ENCODE results near the gene RAC3.

GRCh38 chr17:82060614-82061013 lies 29.1 kb downstream of the RAC3 start:
- TF ChIP-seq POLR2A (IDR thresholded peaks at IDR 0.05), result no peak
- TF ChIP-seq, protein P1, sequence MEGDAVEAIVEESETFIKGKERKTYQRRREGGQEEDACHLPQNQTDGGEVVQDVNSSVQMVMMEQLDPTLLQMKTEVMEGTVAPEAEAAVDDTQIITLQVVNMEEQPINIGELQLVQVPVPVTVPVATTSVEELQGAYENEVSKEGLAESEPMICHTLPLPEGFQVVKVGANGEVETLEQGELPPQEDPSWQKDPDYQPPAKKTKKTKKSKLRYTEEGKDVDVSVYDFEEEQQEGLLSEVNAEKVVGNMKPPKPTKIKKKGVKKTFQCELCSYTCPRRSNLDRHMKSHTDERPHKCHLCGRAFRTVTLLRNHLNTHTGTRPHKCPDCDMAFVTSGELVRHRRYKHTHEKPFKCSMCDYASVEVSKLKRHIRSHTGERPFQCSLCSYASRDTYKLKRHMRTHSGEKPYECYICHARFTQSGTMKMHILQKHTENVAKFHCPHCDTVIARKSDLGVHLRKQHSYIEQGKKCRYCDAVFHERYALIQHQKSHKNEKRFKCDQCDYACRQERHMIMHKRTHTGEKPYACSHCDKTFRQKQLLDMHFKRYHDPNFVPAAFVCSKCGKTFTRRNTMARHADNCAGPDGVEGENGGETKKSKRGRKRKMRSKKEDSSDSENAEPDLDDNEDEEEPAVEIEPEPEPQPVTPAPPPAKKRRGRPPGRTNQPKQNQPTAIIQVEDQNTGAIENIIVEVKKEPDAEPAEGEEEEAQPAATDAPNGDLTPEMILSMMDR (IDR thresholded peaks at IDR 0.05 in 4 of 5, conservative IDR thresholded peaks at IDR 0.05 in 1 of 5), result no peak

Data from gastrocnemius medialis (tissue), 4 donors.